HEK293 (cell line): ENCODE data around the gene ATAD2B.

Experiments used
- GLI4 ChIP-seq: fragments of 450-650 bp; formaldehyde crosslinking; IDR thresholded peaks from 2 replicates; pipeline ENCODE4 v1.5.1; 2016; ENCODE audit warnings: missing biosample characterization, missing genetic modification characterization
- PBX3 ChIP-seq: sonication (generic); formaldehyde crosslinking; IDR thresholded peaks from 2 replicates; pipeline ENCODE4 v1.8.1; 2022; ENCODE audit warnings: mild to moderate bottlenecking, moderate library complexity, missing genetic modification reagents
- ZNF23 ChIP-seq: fragments of 450-650 bp; formaldehyde crosslinking; IDR thresholded peaks from 2 replicates; pipeline ENCODE4 v1.5.1; 2016; ENCODE audit warnings: missing biosample characterization, missing genetic modification characterization, borderline replicate concordance
- ZNF274 ChIP-seq, 2 experiments: fragments of 200-500 bp in 1 of 2; fragments of 450-650 bp in 1 of 2; sonication (Bioruptor generic) in 1 of 2; formaldehyde crosslinking in 1 of 2; IDR thresholded peaks; 2 replicates each; pipeline versions ENCODE4 v1.5.1 to v1.6.1; 2014 to 2016; ENCODE audit warnings: borderline replicate concordance in 1 of 2, inconsistent platforms in 1 of 2, low read length in 1 of 2, missing biosample characterization in 1 of 2, missing genetic modification characterization in 1 of 2
- ZNF350 ChIP-seq: fragments of 450-650 bp; formaldehyde crosslinking; IDR thresholded peaks from 2 replicates; pipeline ENCODE4 v1.5.0; 2017; ENCODE audit warnings: missing biosample characterization, mild to moderate bottlenecking, missing genetic modification characterization
- ZNF548 ChIP-seq: fragments of 450-650 bp; formaldehyde crosslinking; IDR thresholded peaks from 2 replicates; pipeline ENCODE4 v1.5.1; 2016; ENCODE audit warnings: missing biosample characterization, missing genetic modification characterization
- ZNF555 ChIP-seq: fragments of 450-650 bp; formaldehyde crosslinking; conservative IDR thresholded peaks from 2 replicates; pipeline ENCODE4 v1.5.1; 2017; ENCODE audit warnings: missing biosample characterization, mild to moderate bottlenecking, missing genetic modification characterization, inconsistent platforms
- ZNF629 ChIP-seq: fragments of 450-650 bp; formaldehyde crosslinking; IDR thresholded peaks from 2 replicates; pipeline ENCODE4 v1.5.1; 2017; ENCODE audit warnings: missing biosample characterization, missing genetic modification characterization
- ZNF670 ChIP-seq: fragments of 450-650 bp; formaldehyde crosslinking; IDR thresholded peaks from 2 replicates; pipeline ENCODE4 v1.5.1; 2016; ENCODE audit warnings: missing biosample characterization, missing genetic modification characterization, low read depth
- TF ChIP-seq, protein P1 (sequence below): fragments of 450-650 bp; formaldehyde crosslinking; IDR thresholded peaks from 2 replicates; pipeline ENCODE4 v1.5.1; 2016; ENCODE audit warnings: missing biosample characterization, missing genetic modification characterization

- TF ChIP-seq PBX3 (no peak), ZNF548 (tag by site-specific recombination) (no peak), ZNF670 (tag by site-specific recombination) (no peak), GLI4 (tag by site-specific recombination) (no peak), ZNF629 (tag by site-specific recombination) (no peak), ZNF274 (IDR thresholded peaks at IDR 0.05; ENCODE audit: low read length) (no peak), ZNF274 (tag by site-specific recombination; IDR thresholded peaks at IDR 0.05; ENCODE audit: borderline replicate concordance) (no peak), ZNF23 (no peak), ZNF350 (tag by site-specific recombination) (no peak), ZNF555 (tag by site-specific recombination) (no peak)
- TF ChIP-seq, protein P1, sequence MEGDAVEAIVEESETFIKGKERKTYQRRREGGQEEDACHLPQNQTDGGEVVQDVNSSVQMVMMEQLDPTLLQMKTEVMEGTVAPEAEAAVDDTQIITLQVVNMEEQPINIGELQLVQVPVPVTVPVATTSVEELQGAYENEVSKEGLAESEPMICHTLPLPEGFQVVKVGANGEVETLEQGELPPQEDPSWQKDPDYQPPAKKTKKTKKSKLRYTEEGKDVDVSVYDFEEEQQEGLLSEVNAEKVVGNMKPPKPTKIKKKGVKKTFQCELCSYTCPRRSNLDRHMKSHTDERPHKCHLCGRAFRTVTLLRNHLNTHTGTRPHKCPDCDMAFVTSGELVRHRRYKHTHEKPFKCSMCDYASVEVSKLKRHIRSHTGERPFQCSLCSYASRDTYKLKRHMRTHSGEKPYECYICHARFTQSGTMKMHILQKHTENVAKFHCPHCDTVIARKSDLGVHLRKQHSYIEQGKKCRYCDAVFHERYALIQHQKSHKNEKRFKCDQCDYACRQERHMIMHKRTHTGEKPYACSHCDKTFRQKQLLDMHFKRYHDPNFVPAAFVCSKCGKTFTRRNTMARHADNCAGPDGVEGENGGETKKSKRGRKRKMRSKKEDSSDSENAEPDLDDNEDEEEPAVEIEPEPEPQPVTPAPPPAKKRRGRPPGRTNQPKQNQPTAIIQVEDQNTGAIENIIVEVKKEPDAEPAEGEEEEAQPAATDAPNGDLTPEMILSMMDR (tag by site-specific recombination) = no peak
Observed at GRCh38 chr2:23918837-23919489, 8.0 kb downstream of the ATAD2B start.
